Skeletal muscle tissue (tissue), 4 donors: ENCODE results near the gene PTPN14. TPM values are rescaled to one million over a fixed set of nuclear protein-coding genes. Genes with fewer than 3 reads are reported as not detected.

ENCODE experiments used
- H3K27ac ChIP-seq: one replicate; pipeline ENCODE4 v1.7.0; 2013; ENCODE audit warnings: mild to moderate bottlenecking, low read depth, low read length, inconsistent platforms
- H3K27me3 ChIP-seq, 3 donors: one replicate each; pipeline ENCODE4 v1.7.0; 2013; ENCODE audit warnings: low read length in 3 of 3; ENCODE audit not compliant: control insufficient read depth in 3 of 3, insufficient read depth in 3 of 3
- H3K36me3 ChIP-seq, 3 donors: one replicate each; pipeline ENCODE4 v1.7.0; 2013; ENCODE audit warnings: low read length in 3 of 3; ENCODE audit not compliant: control insufficient read depth in 3 of 3, insufficient read depth in 3 of 3
- H3K4me1 ChIP-seq, 3 donors: one replicate each; pipeline ENCODE4 v1.7.0; 2013; ENCODE audit warnings: low read length in 3 of 3, mild to moderate bottlenecking in 3 of 3; ENCODE audit not compliant: control insufficient read depth in 3 of 3, insufficient read depth in 3 of 3
- H3K4me3 ChIP-seq, 3 donors: one replicate each; pipeline ENCODE4 v1.7.0; 2013; ENCODE audit warnings: low read length in 3 of 3
- H3K9ac ChIP-seq, 3 donors: one replicate each; pipeline ENCODE4 v1.7.0; 2013; ENCODE audit warnings: low read length in 3 of 3, mild to moderate bottlenecking in 3 of 3, moderate library complexity in 2 of 3, low read depth in 1 of 3
- H3K9me3 ChIP-seq, 3 donors: one replicate each; pipeline ENCODE4 v1.7.0; 2013; ENCODE audit warnings: low read length in 3 of 3; ENCODE audit not compliant: control insufficient read depth in 3 of 3
- total RNA-seq: library from RNA; depleted of rRNA; stranded (reverse); fragments of >200 nt; gene quantifications from one replicate; pipeline ENCODE4 v1.2.3, GENCODE V29; 2014
- donor health status: Osteomylitis.

PTPN14 gene
- total RNA-seq, 1 donor from 2014 or later, result 19.8 TPM

DNA sequence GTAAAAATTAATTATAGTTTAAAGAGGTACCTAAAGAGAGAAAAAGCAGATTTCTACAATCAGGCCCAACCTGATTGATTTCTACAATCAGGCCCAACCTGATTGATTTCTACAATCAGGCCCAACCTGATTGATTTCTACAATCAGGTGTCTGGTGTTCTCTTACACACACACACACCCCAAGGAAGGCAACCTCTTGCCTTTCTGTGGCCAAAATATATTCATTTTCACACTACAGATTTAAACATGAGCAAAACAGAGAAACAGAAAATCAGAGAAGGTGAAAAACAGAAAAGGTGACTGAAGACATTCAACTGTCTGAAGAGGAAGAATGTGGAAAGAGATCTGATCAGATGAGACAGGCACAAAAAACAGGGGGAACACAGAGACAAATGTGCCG lies 166.0 kb downstream of the PTPN14 start:
- Histone ChIP-seq H3K27me3 (no peaks in the 10 kb centered on the region), H3K4me1 (peaks cover 0 to 4% (median 0%) of the 10 kb centered on the region in 3 donors), H3K9me3 (no peaks in the 10 kb centered on the region), H3K27ac (no peak overlapping the region), H3K9ac (no peak overlapping the region), H3K4me3 (no peak overlapping the region), H3K36me3 (peaks cover 25 to 42% (median 36%) of the 10 kb centered on the region in 3 donors)

DNA sequence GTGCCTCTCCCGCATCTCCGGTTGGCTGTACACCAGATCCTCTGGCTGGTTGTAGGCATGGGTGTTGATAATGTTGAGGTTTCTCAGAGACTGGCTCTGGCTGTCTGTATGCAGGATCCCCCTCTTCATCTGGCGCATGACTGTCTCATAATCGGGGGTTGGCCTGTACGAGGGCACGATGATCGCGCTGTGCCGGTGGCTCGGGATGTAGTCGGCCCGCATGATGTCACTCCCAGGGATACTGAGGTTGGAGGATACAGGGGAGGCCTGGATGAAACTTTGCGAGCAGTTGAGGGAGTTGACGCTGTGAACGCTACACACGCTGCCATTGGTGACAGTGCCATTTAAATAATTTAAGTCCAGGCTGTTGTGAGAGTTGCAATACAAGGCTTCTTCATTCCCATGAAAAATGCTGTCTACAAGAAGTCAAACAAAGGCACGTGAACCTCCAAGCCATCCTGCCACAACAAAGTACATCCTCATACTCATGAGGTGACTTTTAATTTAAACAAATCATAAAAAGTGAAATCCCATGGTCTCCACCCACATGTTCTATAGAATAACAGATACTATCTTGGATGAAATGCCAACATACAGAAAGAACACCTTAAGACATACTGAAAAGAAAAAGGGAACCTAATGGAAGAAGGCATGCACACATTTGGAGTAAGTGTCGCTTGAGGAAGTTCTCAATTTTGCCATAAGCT lies 166.9 kb downstream of the PTPN14 start:
- Histone ChIP-seq H3K27me3 (no peaks in the 10 kb centered on the region), H3K4me1 (peaks cover 0 to 5% (median under 1%) of the 10 kb centered on the region in 3 donors), H3K27ac (no peak overlapping the region), H3K9ac (no peak overlapping the region), H3K9me3 (no peaks in the 10 kb centered on the region), H3K4me3 (no peak overlapping the region), H3K36me3 (peaks cover 25 to 38% (median 38%) of the 10 kb centered on the region in 3 donors)

GRCh38 chr1:214383381-214384372 lies 167.7 kb downstream of the PTPN14 start:
- peaks cover 25 to 40% (median 38%) of the 10 kb centered on the region in 3 donors for H3K36me3 ChIP-seq
- H3K4me1 ChIP-seq, result peaks cover 0 to 7% (median 2%) of the 10 kb centered on the region in 3 donors
- no peaks in the 10 kb centered on the region for H3K9me3 ChIP-seq
- no peaks in the 10 kb centered on the region for H3K27me3 ChIP-seq
- no peak overlapping the region for H3K4me3 ChIP-seq
- H3K9ac ChIP-seq, result no peak overlapping the region
- no peak overlapping the region for H3K27ac ChIP-seq

- Histone ChIP-seq H3K9me3 (no peaks in the 10 kb centered on the region), H3K27ac (no peak overlapping the region), H3K4me1 (peaks cover 0 to 7% (median 2%) of the 10 kb centered on the region in 3 donors), H3K36me3 (peaks cover 19 to 38% (median 35%) of the 10 kb centered on the region in 3 donors), H3K27me3 (no peaks in the 10 kb centered on the region), H3K9ac (no peak overlapping the region), H3K4me3 (no peak overlapping the region)
These were observed 170.3 kb downstream of the PTPN14 start for GRCh38 chr1:214380986-214381695.

DNA sequence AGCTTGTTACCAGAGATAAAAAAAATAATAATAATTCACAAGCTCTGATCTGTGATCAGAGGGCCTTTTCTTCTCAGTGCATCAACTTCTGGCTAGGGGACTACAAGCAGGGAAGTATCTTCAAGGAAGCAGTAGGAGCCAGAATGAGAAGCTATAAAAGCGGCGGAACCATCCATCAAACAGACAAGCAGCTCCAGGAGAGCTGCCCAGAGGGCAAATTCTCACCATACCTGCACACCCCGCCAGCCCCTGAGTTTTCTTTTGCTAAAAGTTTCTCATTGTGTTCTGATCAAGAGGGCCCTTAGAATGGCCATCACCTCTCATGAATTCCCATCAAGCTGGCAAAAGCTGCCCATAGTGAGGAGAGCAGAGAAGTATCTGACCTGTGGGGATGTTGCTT lies 171.0 kb downstream of the PTPN14 start:
- Histone ChIP-seq H3K9ac (no peak overlapping the region), H3K4me3 (no peak overlapping the region), H3K27me3 (no peaks in the 10 kb centered on the region), H3K27ac (no peak overlapping the region), H3K9me3 (no peaks in the 10 kb centered on the region), H3K36me3 (peaks cover 19 to 42% (median 41%) of the 10 kb centered on the region in 3 donors), H3K4me1 (peaks cover 0 to 7% (median 2%) of the 10 kb centered on the region in 3 donors)

DNA sequence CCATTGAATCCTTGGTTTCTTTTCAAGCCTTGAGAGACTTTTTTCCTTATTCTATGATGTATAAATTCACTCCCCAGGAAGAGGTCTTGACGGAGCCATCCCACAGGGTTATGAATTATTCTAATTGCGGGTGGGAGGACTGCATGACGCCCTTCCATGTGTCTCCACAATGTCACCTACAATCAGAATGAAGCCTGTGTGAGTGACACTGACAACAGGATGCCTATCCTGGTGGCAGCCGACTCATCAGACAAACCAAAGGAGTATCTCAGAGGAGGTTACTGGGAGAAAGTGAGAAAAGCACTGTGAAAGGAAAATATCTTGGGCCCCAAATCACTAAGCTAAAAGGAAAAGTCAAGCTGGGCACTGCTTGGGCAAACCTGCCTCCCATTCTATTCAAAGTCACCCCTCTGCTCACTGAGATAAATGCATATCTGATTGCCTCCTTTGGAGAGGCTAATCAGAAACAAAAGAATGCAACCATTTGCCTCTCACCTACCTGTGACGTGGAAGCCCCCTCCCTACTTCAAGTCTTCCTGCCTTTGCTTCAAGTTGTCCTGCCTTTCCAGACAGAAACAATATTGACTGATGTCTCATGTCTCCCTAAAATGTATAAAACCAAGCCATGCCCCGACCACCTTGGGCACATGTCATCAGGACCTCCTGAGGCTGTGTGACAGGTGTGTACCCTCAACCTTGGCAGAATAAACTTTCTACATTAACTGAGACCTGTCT lies 172.0 kb downstream of the PTPN14 start:
- Histone ChIP-seq H3K9ac (no peak overlapping the region), H3K36me3 (peaks cover 17 to 41% (median 41%) of the 10 kb centered on the region in 3 donors)

GRCh38 chr1:214378492-214378891 lies 172.9 kb downstream of the PTPN14 start:
- H3K36me3 ChIP-seq, result peaks cover 10 to 35% (median 32%) of the 10 kb centered on the region in 3 donors
- no peak overlapping the region for H3K9ac ChIP-seq
- H3K4me3 ChIP-seq, result no peak overlapping the region
- peaks cover 0 to 7% (median 2%) of the 10 kb centered on the region in 3 donors for H3K4me1 ChIP-seq
- no peak overlapping the region for H3K27ac ChIP-seq
- no peaks in the 10 kb centered on the region for H3K27me3 ChIP-seq
- H3K9me3 ChIP-seq, result no peaks in the 10 kb centered on the region

More for the DNA sequence above, 172.0 kb downstream of the PTPN14 start:
- H3K4me1 ChIP-seq, result peaks cover 0 to 7% (median 2%) of the 10 kb centered on the region in 3 donors
- no peak overlapping the region for H3K27ac ChIP-seq
- H3K4me3 ChIP-seq, result no peak overlapping the region
- H3K9me3 ChIP-seq, result no peaks in the 10 kb centered on the region
- no peaks in the 10 kb centered on the region for H3K27me3 ChIP-seq

GRCh38 chr1:214377886-214378285 lies 173.5 kb downstream of the PTPN14 start:
- H3K4me1 ChIP-seq, result peaks cover 0 to 7% (median 2%) of the 10 kb centered on the region in 3 donors
- no peak overlapping the region for H3K4me3 ChIP-seq
- H3K36me3 ChIP-seq, result peaks cover 5 to 28% (median 27%) of the 10 kb centered on the region in 3 donors
- H3K27me3 ChIP-seq, result no peaks in the 10 kb centered on the region
- no peak overlapping the region for H3K27ac ChIP-seq
- H3K9me3 ChIP-seq, result no peaks in the 10 kb centered on the region
- no peak overlapping the region for H3K9ac ChIP-seq

DNA sequence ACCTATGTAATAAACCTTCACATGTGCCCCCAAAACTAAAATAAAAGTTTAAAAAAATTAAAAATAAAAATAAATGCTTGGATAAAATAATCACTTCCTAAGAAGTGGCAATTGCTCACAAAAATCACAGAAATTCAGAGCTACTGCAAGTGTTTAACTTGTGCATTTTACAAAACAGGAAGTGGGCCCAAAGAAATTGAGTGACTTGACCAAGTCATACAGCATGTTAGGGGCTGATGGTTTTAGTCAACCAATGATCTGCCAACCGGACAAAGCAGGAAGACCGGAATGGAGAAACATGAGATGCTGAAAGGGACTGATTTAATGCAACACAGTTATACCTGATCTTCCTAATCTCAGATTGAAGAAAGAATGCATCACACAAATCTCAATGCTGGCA lies 173.9 kb downstream of the PTPN14 start:
- H3K9ac ChIP-seq, result no peak overlapping the region
- H3K9me3 ChIP-seq, result no peaks in the 10 kb centered on the region
- H3K4me1 ChIP-seq, result peaks cover 2 to 11% (median 3%) of the 10 kb centered on the region in 3 donors
- H3K36me3 ChIP-seq, result peaks cover 7 to 25% (median 24%) of the 10 kb centered on the region in 3 donors
- no peak overlapping the region for H3K27ac ChIP-seq
- no peak overlapping the region for H3K4me3 ChIP-seq
- H3K27me3 ChIP-seq, result no peaks in the 10 kb centered on the region
